GM06990 (cell line): ENCODE measurements around the gene DCANP1.

Experiments used
- DNase-seq: peaks from one replicate; pipeline ENCODE4 v3.0.0-alpha.2; 2011; ENCODE audit not compliant: insufficient read length; ENCODE audit errors: extremely low read depth
- H3K27me3 ChIP-seq: replicated peaks from 2 replicates; pipeline ENCODE4 v1.6.0; 2011; ENCODE audit warnings: low read length; ENCODE audit not compliant: control insufficient read depth, insufficient read depth
- H3K36me3 ChIP-seq: 2 replicates; pipeline ENCODE4 v1.5.1; 2011; ENCODE audit warnings: low read length; ENCODE audit not compliant: control insufficient read depth, insufficient read depth
- H3K4me3 ChIP-seq: replicated peaks from 2 replicates; pipeline ENCODE4 v1.5.1; 2011; ENCODE audit warnings: low read depth, mild to moderate bottlenecking, control low read depth, low read length
- CTCF ChIP-seq: IDR thresholded peaks from 2 replicates; pipeline ENCODE4 v1.5.1; 2011; ENCODE audit warnings: low read length, control low read depth, mild to moderate bottlenecking, inconsistent platforms; ENCODE audit not compliant: insufficient read depth, poor library complexity, severe bottlenecking

Gene DCANP1

GRCh38 chr5:135456238-135457099 lies 9.3 kb upstream of the DCANP1 start:
- TF ChIP-seq CTCF: no peak
- Histone ChIP-seq H3K36me3 (no peaks in the 10 kb centered on the region), H3K27me3 (no peaks in the 10 kb centered on the region), H3K4me3 (no peak overlapping the region)
- DNase-seq: no peak

GRCh38 chr5:135455876-135456237 lies 8.7 kb upstream of the DCANP1 start:
- Histone ChIP-seq H3K27me3 (no peaks in the 10 kb centered on the region), H3K36me3 (no peaks in the 10 kb centered on the region), H3K4me3 (no peak overlapping the region)
- TF ChIP-seq CTCF: no peak
- DNase-seq: no peak

GRCh38 chr5:135454946-135455345 lies 7.8 kb upstream of the DCANP1 start:
- Histone ChIP-seq H3K27me3 (no peaks in the 10 kb centered on the region), H3K4me3 (no peak overlapping the region), H3K36me3 (no peaks in the 10 kb centered on the region)
- DNase-seq: no peak
- no peak for TF ChIP-seq CTCF

GRCh38 chr5:135453613-135454012 lies 6.5 kb upstream of the DCANP1 start:
- DNase-seq: no peak
- TF ChIP-seq CTCF: no peak
- Histone ChIP-seq H3K36me3 (no peaks in the 10 kb centered on the region), H3K4me3 (no peak overlapping the region), H3K27me3 (no peaks in the 10 kb centered on the region)

- Histone ChIP-seq H3K27me3 (no peaks in the 10 kb centered on the region), H3K36me3 (no peaks in the 10 kb centered on the region), H3K4me3 (no peak within 1 kb of the TSS)
- DNase-seq: no peak
- TF ChIP-seq CTCF: no peak
These were observed 5.3 kb upstream of the DCANP1 start, which contains the start of gene TIFAB for GRCh38 chr5:135452321-135453030. TSS of gene TIFAB (minus strand) at chr5:135452351. CDS start at chr5:135449939, 2,412 bp downstream.
